Tibial nerve (tissue), 4 donors: ENCODE data around the gene FXYD2. TPM values are rescaled to one million over a fixed set of nuclear protein-coding genes. Genes with fewer than 3 reads are reported as not detected.
"Not testable (repeated sequence)": the region's sequence is repeated elsewhere in the genome, so short reads cannot be mapped to it uniquely, and the experiment has no call there.

Source experiments
- DNase-seq, 2 donors: peaks; one replicate each; pipeline ENCODE4 v3.0.0-alpha.2; 2019; ENCODE audit warnings: low spot score in 2 of 2
- H3K27ac ChIP-seq, 4 donors: fragments of 200-600 bp; sonication (generic) in 3 of 4; one replicate each; pipeline ENCODE4 v1.5.1; 2017 to 2019; ENCODE audit warnings: mild to moderate bottlenecking in 1 of 4
- H3K27me3 ChIP-seq, 2 donors: fragments of 200-600 bp; sonication (generic) in 1 of 2; one replicate each; pipeline versions ENCODE4 v1.5.1 to v1.6.0; 2017 to 2019
- H3K36me3 ChIP-seq, 3 donors: fragments of 200-600 bp; sonication (generic); one replicate each; pipeline ENCODE4 v1.5.1; 2018 to 2019
- H3K4me1 ChIP-seq, 4 donors: fragments of 200-600 bp; sonication (generic) in 3 of 4; one replicate each; pipeline ENCODE4 v1.5.1; 2017 to 2019
- H3K4me3 ChIP-seq, 4 donors: fragments of 200-600 bp; sonication (generic) in 3 of 4; one replicate each; pipeline ENCODE4 v1.5.1; 2017 to 2019; ENCODE audit warnings: mild to moderate bottlenecking in 1 of 4, moderate library complexity in 1 of 4
- H3K9me3 ChIP-seq, 4 donors: fragments of 200-600 bp; sonication (generic) in 3 of 4; one replicate each; pipeline ENCODE4 v1.5.1; 2017 to 2019
- CTCF ChIP-seq, 5 experiments: fragments of 200-600 bp in 3 of 5; fragments of 450-650 bp in 2 of 5; sonication (generic) in 3 of 5; IDR thresholded peaks; one replicate each; pipeline ENCODE4 v1.5.1; 2016 to 2019; ENCODE audit warnings: antibody characterized with exemption in 5 of 5, mild to moderate bottlenecking in 3 of 5, moderate library complexity in 2 of 5
- EP300 ChIP-seq, 2 donors: sonication (generic); formaldehyde crosslinking; IDR thresholded peaks; one replicate each; pipeline ENCODE4 v1.6.1; 2017; ENCODE audit warnings: antibody characterized with exemption in 2 of 2, mild to moderate bottlenecking in 1 of 2
- POLR2A ChIP-seq, 2 donors: fragments of 450-650 bp; IDR thresholded peaks; one replicate each; pipeline ENCODE4 v1.6.1; 2017; ENCODE audit warnings: antibody characterized with exemption in 2 of 2, mild to moderate bottlenecking in 2 of 2, moderate library complexity in 2 of 2
- WGBS, 2 donors: methylation state at CpG; one replicate each; pipeline ENCODE4 v1.1.5; 2018; 5-methylcytosine and 5-hydroxymethylcytosine counted together
- total RNA-seq, 4 donors: library from RNA; depleted of rRNA; stranded (reverse); fragments of >200 nt; gene quantifications; one replicate each; pipeline ENCODE4 v1.1.0, GENCODE V29; 2016

FXYD2 gene
- total RNA-seq, 4 donors from 2014 or later, result 0.39 to 1.8 (median 0.96) TPM

GRCh38 chr11:117815262-117815803 is 9.2 kb downstream of the FXYD2 start:
- peak overlapping the region in 1 of 4 donors; percentile 70 for H3K27ac ChIP-seq
- peaks cover 0 to 30% (median 11%) of the 10 kb centered on the region in 4 donors for H3K4me1 ChIP-seq
- no peaks in the 10 kb centered on the region for H3K27me3 ChIP-seq
- TF ChIP-seq POLR2A (IDR thresholded peaks at IDR 0.05) (no peak), EP300 (IDR thresholded peaks at IDR 0.05) (no peak), CTCF (IDR thresholded peaks at IDR 0.05) (no peak)
- DNase-seq, result peak in 1 of 2 donors; percentile 22
- WGBS, 2 donors, result 52 to 65% methylated on average over 5 to 7 of the region's 7 CpGs
- H3K4me3 ChIP-seq, result no peak overlapping the region
- no peaks in the 10 kb centered on the region for H3K36me3 ChIP-seq
- H3K9me3 ChIP-seq, result no peaks in the 10 kb centered on the region

GRCh38 chr11:117814766-117815261 is 9.7 kb downstream of the FXYD2 start:
- 44 to 57% methylated on average over 12 to 14 of the region's 14 CpGs for WGBS, 2 donors
- Histone ChIP-seq H3K4me3 (no peak overlapping the region), H3K36me3 (no peaks in the 10 kb centered on the region), H3K27ac (peak overlapping the region in 1 of 4 donors; percentile 70), H3K9me3 (no peaks in the 10 kb centered on the region), H3K4me1 (peaks cover 0 to 30% (median 11%) of the 10 kb centered on the region in 4 donors), H3K27me3 (no peaks in the 10 kb centered on the region)
- no peak for TF ChIP-seq CTCF (IDR thresholded peaks at IDR 0.05)
- no peak for TF ChIP-seq POLR2A (IDR thresholded peaks at IDR 0.05)
- TF ChIP-seq EP300 (IDR thresholded peaks at IDR 0.05), result no peak
- peak; percentile 47 to 57 for DNase-seq

- no peaks in the 10 kb centered on the region for H3K36me3 ChIP-seq
- H3K9me3 ChIP-seq, result no peaks in the 10 kb centered on the region
- no peaks in the 10 kb centered on the region for H3K27me3 ChIP-seq
- no peak overlapping the region for H3K4me3 ChIP-seq
- peaks cover 0 to 33% (median 13%) of the 10 kb centered on the region in 4 donors for H3K4me1 ChIP-seq
- DNase-seq, result no peak
- WGBS, 2 donors, result 84 to 87% methylated on average over 7 of the region's 7 CpGs
- no peak for TF ChIP-seq CTCF (IDR thresholded peaks at IDR 0.05)
- no peak for TF ChIP-seq EP300 (IDR thresholded peaks at IDR 0.05)
- no peak for TF ChIP-seq POLR2A (IDR thresholded peaks at IDR 0.05)
- H3K27ac ChIP-seq, result peak overlapping the region in 1 of 4 donors; percentile 56
Measured at GRCh38 chr11:117814204-117814765, 10.3 kb downstream of the FXYD2 start.

DNA sequence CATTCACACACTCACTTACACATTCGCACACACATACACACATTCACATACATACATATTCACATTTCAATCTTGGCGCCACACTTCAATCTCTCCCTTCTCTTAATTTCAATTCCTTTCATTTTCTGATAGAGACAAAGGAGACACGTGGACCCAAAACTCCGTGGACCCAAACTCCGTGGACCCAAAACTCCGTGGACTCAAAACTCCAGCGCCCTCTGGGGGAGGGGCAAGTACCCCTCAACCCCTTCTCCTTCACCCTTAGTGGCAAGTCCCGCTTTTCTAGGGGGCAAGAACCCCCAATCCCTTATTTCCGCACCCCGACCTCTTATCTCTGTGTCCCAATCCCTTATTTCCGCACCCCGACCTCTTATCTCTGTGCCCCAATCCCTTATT is 14.5 kb downstream of the FXYD2 start:
- not testable (repeated sequence) for H3K36me3 ChIP-seq, H3K27ac ChIP-seq, H3K9me3 ChIP-seq, H3K27me3 ChIP-seq, H3K4me3 ChIP-seq, DNase-seq
- H3K4me1 ChIP-seq, result peaks cover 0 to 16% (median 10%) of the 10 kb centered on the region in 4 donors
- WGBS, 2 donors, result 90 to 92% methylated on average over 12 of the region's 12 CpGs

GRCh38 chr11:117809236-117810055 is 15.1 kb downstream of the FXYD2 start:
- TF ChIP-seq EP300 (IDR thresholded peaks at IDR 0.05) (no peak), CTCF (IDR thresholded peaks at IDR 0.05) (peak; percentile 34 to 69 (median 43))
- no peak overlapping the region for H3K4me3 ChIP-seq
- no peaks in the 10 kb centered on the region for H3K36me3 ChIP-seq
- DNase-seq, result peak; percentile 44 to 53
- no peaks in the 10 kb centered on the region for H3K9me3 ChIP-seq
- peaks cover 0 to 10% (median 5%) of the 10 kb centered on the region in 4 donors for H3K4me1 ChIP-seq
- 19 to 21% methylated on average over 18 to 20 of the region's 22 CpGs for WGBS, 2 donors
- H3K27ac ChIP-seq, result peak overlapping the region in 1 of 4 donors; percentile 45
- no peaks in the 10 kb centered on the region for H3K27me3 ChIP-seq
